ENCODE measurements around the gene MPO. TPM values are rescaled to one million over a fixed set of nuclear protein-coding genes. Genes with fewer than 3 reads are reported as not detected.

Gene MPO
- total RNA-seq, 1 donor from 2014 or later, result not detected

- Mint-ChIP-seq H3K4me1 (ENCODE audit: low read depth) (peaks cover 4% of the 10 kb centered on the region), H3K27me3 (ENCODE audit: low read depth) (peaks cover 58% of the 10 kb centered on the region), H3K9me3 (ENCODE audit: low read depth) (no peaks in the 10 kb centered on the region), H3K4me3 (ENCODE audit: unreplicated experiment) (no peak overlapping the region), H3K36me3 (ENCODE audit: low read depth) (no peaks in the 10 kb centered on the region), H3K27ac (ENCODE audit: unreplicated experiment) (no peak overlapping the region)
- peak; percentile 39 for DNase-seq (ENCODE audit: low spot score)
- TF ChIP-seq, protein P1, sequence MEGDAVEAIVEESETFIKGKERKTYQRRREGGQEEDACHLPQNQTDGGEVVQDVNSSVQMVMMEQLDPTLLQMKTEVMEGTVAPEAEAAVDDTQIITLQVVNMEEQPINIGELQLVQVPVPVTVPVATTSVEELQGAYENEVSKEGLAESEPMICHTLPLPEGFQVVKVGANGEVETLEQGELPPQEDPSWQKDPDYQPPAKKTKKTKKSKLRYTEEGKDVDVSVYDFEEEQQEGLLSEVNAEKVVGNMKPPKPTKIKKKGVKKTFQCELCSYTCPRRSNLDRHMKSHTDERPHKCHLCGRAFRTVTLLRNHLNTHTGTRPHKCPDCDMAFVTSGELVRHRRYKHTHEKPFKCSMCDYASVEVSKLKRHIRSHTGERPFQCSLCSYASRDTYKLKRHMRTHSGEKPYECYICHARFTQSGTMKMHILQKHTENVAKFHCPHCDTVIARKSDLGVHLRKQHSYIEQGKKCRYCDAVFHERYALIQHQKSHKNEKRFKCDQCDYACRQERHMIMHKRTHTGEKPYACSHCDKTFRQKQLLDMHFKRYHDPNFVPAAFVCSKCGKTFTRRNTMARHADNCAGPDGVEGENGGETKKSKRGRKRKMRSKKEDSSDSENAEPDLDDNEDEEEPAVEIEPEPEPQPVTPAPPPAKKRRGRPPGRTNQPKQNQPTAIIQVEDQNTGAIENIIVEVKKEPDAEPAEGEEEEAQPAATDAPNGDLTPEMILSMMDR (IDR thresholded peaks at IDR 0.05), result no peak
Observed at GRCh38 chr17:58246104-58246740, 34.5 kb downstream of the MPO start.

GRCh38 chr17:58245428-58246103 is 35.2 kb downstream of the MPO start:
- Mint-ChIP-seq H3K36me3 (ENCODE audit: low read depth) (no peaks in the 10 kb centered on the region), H3K27ac (ENCODE audit: unreplicated experiment) (no peak overlapping the region), H3K4me1 (ENCODE audit: low read depth) (peaks cover 4% of the 10 kb centered on the region), H3K27me3 (ENCODE audit: low read depth) (peaks cover 56% of the 10 kb centered on the region), H3K4me3 (ENCODE audit: unreplicated experiment) (no peak overlapping the region), H3K9me3 (ENCODE audit: low read depth) (no peaks in the 10 kb centered on the region)
- TF ChIP-seq, protein P1 (IDR thresholded peaks at IDR 0.05), result no peak
- DNase-seq (ENCODE audit: low spot score), result no peak

DNA sequence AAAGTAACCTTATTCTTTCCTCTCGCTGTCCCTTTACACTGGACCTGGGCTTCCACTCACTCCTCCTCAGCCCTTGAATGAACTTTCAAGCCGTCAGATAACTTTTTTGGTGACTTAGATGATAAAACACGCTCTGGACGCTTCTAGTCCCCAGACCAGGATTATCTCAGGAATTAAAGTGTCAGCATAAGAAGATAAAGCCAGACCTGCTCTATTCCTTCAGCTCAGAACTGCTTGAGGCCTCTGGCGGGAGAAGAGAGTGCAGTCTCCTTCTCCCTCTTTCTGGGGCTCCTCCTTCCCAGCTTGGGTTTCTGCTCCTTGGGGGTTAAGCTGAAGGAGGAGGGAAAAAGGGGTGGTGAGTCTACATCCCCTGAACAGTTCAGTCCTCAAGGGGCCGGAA is 35.8 kb downstream of the MPO start:
- TF ChIP-seq, protein P1 (IDR thresholded peaks at IDR 0.05), result no peak
- Mint-ChIP-seq H3K4me3 (ENCODE audit: unreplicated experiment) (no peak overlapping the region), H3K27me3 (ENCODE audit: low read depth) (peaks cover 56% of the 10 kb centered on the region), H3K9me3 (ENCODE audit: low read depth) (no peaks in the 10 kb centered on the region), H3K36me3 (ENCODE audit: low read depth) (no peaks in the 10 kb centered on the region), H3K27ac (ENCODE audit: unreplicated experiment) (no peak overlapping the region), H3K4me1 (ENCODE audit: low read depth) (no peaks in the 10 kb centered on the region)
- no peak for DNase-seq (ENCODE audit: low spot score)

GRCh38 chr17:58242171-58242784 is 38.5 kb downstream of the MPO start:
- Mint-ChIP-seq H3K4me1 (ENCODE audit: low read depth) (no peaks in the 10 kb centered on the region), H3K9me3 (ENCODE audit: low read depth) (no peaks in the 10 kb centered on the region), H3K4me3 (ENCODE audit: unreplicated experiment) (no peak overlapping the region), H3K27me3 (ENCODE audit: low read depth) (peaks cover 68% of the 10 kb centered on the region), H3K36me3 (ENCODE audit: low read depth) (no peaks in the 10 kb centered on the region), H3K27ac (ENCODE audit: unreplicated experiment) (no peak overlapping the region)
- TF ChIP-seq, protein P1 (IDR thresholded peaks at IDR 0.05), result no peak
- DNase-seq (ENCODE audit: low spot score), result no peak

GRCh38 chr17:58239987-58240386 is 40.7 kb downstream of the MPO start:
- no peaks in the 10 kb centered on the region for H3K9me3 Mint-ChIP-seq (ENCODE audit: low read depth)
- no peak for DNase-seq (ENCODE audit: low spot score)
- peaks cover 75% of the 10 kb centered on the region for H3K27me3 Mint-ChIP-seq (ENCODE audit: low read depth)
- no peaks in the 10 kb centered on the region for H3K4me1 Mint-ChIP-seq (ENCODE audit: low read depth)
- no peaks in the 10 kb centered on the region for H3K36me3 Mint-ChIP-seq (ENCODE audit: low read depth)
- TF ChIP-seq, protein P1 (IDR thresholded peaks at IDR 0.05), result no peak
- no peak overlapping the region for H3K27ac Mint-ChIP-seq (ENCODE audit: unreplicated experiment)
- H3K4me3 Mint-ChIP-seq (ENCODE audit: unreplicated experiment), result no peak overlapping the region

All from chondrocyte (in vitro differentiated cells).